Measurements from ENCODE around the gene SHCBP1.

SHCBP1 gene

GRCh38 chr16:46621934-46622676, 926 bp upstream of the SHCBP1 start:
- H3K9ac ChIP-seq (ENCODE audit: insufficient read length): no peak overlapping the region
- H3K36me3 ChIP-seq (ENCODE audit: insufficient read depth, low read length): no peaks in the 10 kb centered on the region; the same call in 1 of the 2 replicates
- no peak for DNase-seq (ENCODE audit: low read depth, low spot score)
- TF ChIP-seq EZH2 (IDR thresholded peaks at IDR 0.05): no peak
- TF ChIP-seq POLR2AphosphoS5 (IDR thresholded peaks at IDR 0.05; ENCODE audit: borderline replicate concordance, low read depth, low read length): no peak
- TF ChIP-seq FOXP2 (optimal IDR thresholded peaks at IDR 0.05; ENCODE audit: control extremely low read depth, extremely low read length, insufficient read depth): no peak
- no peak overlapping the region for H3K4me3 ChIP-seq
- no peak overlapping the region for H3K27ac ChIP-seq
- H3K9me3 ChIP-seq (ENCODE audit: low read depth, low read length): no peaks in the 10 kb centered on the region

- H3K27ac ChIP-seq: no peak overlapping the region
- no peak for DNase-seq (ENCODE audit: low read depth, low spot score)
- TF ChIP-seq EZH2 (IDR thresholded peaks at IDR 0.05): no peak
- TF ChIP-seq FOXP2 (optimal IDR thresholded peaks at IDR 0.05; ENCODE audit: control extremely low read depth, extremely low read length, insufficient read depth): no peak
- no peak for TF ChIP-seq POLR2AphosphoS5 (IDR thresholded peaks at IDR 0.05; ENCODE audit: borderline replicate concordance, low read depth, low read length)
- H3K9ac ChIP-seq (ENCODE audit: insufficient read length): peak overlapping the region; percentile 75
- H3K9me3 ChIP-seq (ENCODE audit: low read depth, low read length): no peaks in the 10 kb centered on the region
- H3K36me3 ChIP-seq (ENCODE audit: insufficient read depth, low read length): peaks cover 12% of the 10 kb centered on the region; the same call in 1 of the 2 replicates
- peak overlapping the region; percentile 80 for H3K4me3 ChIP-seq
Measured at GRCh38 chr16:46620266-46621005, 743 bp downstream of the SHCBP1 start.

GRCh38 chr16:46618516-46618915, 2.7 kb downstream of the SHCBP1 start:
- no peak overlapping the region for H3K27ac ChIP-seq
- H3K4me3 ChIP-seq: no peak overlapping the region
- peaks cover 12% of the 10 kb centered on the region; the same call in 1 of the 2 replicates for H3K36me3 ChIP-seq (ENCODE audit: insufficient read depth, low read length)
- no peak for TF ChIP-seq POLR2AphosphoS5 (IDR thresholded peaks at IDR 0.05; ENCODE audit: borderline replicate concordance, low read depth, low read length)
- TF ChIP-seq FOXP2 (optimal IDR thresholded peaks at IDR 0.05; ENCODE audit: control extremely low read depth, extremely low read length, insufficient read depth): no peak
- no peak for TF ChIP-seq EZH2 (IDR thresholded peaks at IDR 0.05)
- H3K9me3 ChIP-seq (ENCODE audit: low read depth, low read length): no peaks in the 10 kb centered on the region
- DNase-seq (ENCODE audit: low read depth, low spot score): no peak
- no peak overlapping the region for H3K9ac ChIP-seq (ENCODE audit: insufficient read length)

GRCh38 chr16:46614006-46614405, 7.2 kb downstream of the SHCBP1 start:
- Histone ChIP-seq H3K4me3 (no peak overlapping the region), H3K9ac (ENCODE audit: insufficient read length) (no peak overlapping the region), H3K9me3 (ENCODE audit: low read depth, low read length) (no peaks in the 10 kb centered on the region), H3K36me3 (ENCODE audit: insufficient read depth, low read length) (peaks cover 12% of the 10 kb centered on the region; the same call in 1 of the 2 replicates), H3K27ac (no peak overlapping the region)
- TF ChIP-seq FOXP2 (optimal IDR thresholded peaks at IDR 0.05; ENCODE audit: control extremely low read depth, extremely low read length, insufficient read depth) (no peak), EZH2 (IDR thresholded peaks at IDR 0.05) (no peak), POLR2AphosphoS5 (IDR thresholded peaks at IDR 0.05; ENCODE audit: borderline replicate concordance, low read depth, low read length) (no peak)
- no peak for DNase-seq (ENCODE audit: low read depth, low spot score)

GRCh38 chr16:46613352-46613751, 7.8 kb downstream of the SHCBP1 start:
- H3K27ac ChIP-seq: no peak overlapping the region
- no peaks in the 10 kb centered on the region for H3K9me3 ChIP-seq (ENCODE audit: low read depth, low read length)
- no peak for DNase-seq (ENCODE audit: low read depth, low spot score)
- H3K4me3 ChIP-seq: no peak overlapping the region
- no peak overlapping the region for H3K9ac ChIP-seq (ENCODE audit: insufficient read length)
- H3K36me3 ChIP-seq (ENCODE audit: insufficient read depth, low read length): peaks cover 12% of the 10 kb centered on the region; the same call in 1 of the 2 replicates
- TF ChIP-seq POLR2AphosphoS5 (IDR thresholded peaks at IDR 0.05; ENCODE audit: borderline replicate concordance, low read depth, low read length) (no peak), EZH2 (IDR thresholded peaks at IDR 0.05) (no peak), FOXP2 (optimal IDR thresholded peaks at IDR 0.05; ENCODE audit: control extremely low read depth, extremely low read length, insufficient read depth) (no peak)

- no peak overlapping the region for H3K9ac ChIP-seq (ENCODE audit: insufficient read length)
- no peaks in the 10 kb centered on the region for H3K9me3 ChIP-seq (ENCODE audit: low read depth, low read length)
- no peak for DNase-seq (ENCODE audit: low read depth, low spot score)
- TF ChIP-seq EZH2 (IDR thresholded peaks at IDR 0.05) (no peak), FOXP2 (optimal IDR thresholded peaks at IDR 0.05; ENCODE audit: control extremely low read depth, extremely low read length, insufficient read depth) (no peak), POLR2AphosphoS5 (IDR thresholded peaks at IDR 0.05; ENCODE audit: borderline replicate concordance, low read depth, low read length) (no peak)
- H3K36me3 ChIP-seq (ENCODE audit: insufficient read depth, low read length): peaks cover 12% of the 10 kb centered on the region; the same call in 1 of the 2 replicates
- H3K4me3 ChIP-seq: no peak overlapping the region
- H3K27ac ChIP-seq: no peak overlapping the region
Measured at GRCh38 chr16:46612121-46612520, 9.1 kb downstream of the SHCBP1 start.

- no peak for DNase-seq (ENCODE audit: low read depth, low spot score)
Measured at GRCh38 chr16:46607529-46607928, 13.7 kb downstream of the SHCBP1 start.

GRCh38 chr16:46606231-46606630, 14.9 kb downstream of the SHCBP1 start:
- no peak for TF ChIP-seq POLR2AphosphoS5 (IDR thresholded peaks at IDR 0.05; ENCODE audit: borderline replicate concordance, low read depth, low read length)
- no peak for TF ChIP-seq EZH2 (IDR thresholded peaks at IDR 0.05)
- no peak for TF ChIP-seq FOXP2 (optimal IDR thresholded peaks at IDR 0.05; ENCODE audit: control extremely low read depth, extremely low read length, insufficient read depth)
- no peaks in the 10 kb centered on the region for H3K9me3 ChIP-seq (ENCODE audit: low read depth, low read length)
- DNase-seq (ENCODE audit: low read depth, low spot score): no peak
- H3K9ac ChIP-seq (ENCODE audit: insufficient read length): no peak overlapping the region
- H3K4me3 ChIP-seq: no peak overlapping the region
- no peak overlapping the region for H3K27ac ChIP-seq
- H3K36me3 ChIP-seq (ENCODE audit: insufficient read depth, low read length): peaks cover 8% of the 10 kb centered on the region; the same call in 1 of the 2 replicates

More at GRCh38 chr16:46607529-46607928, 13.7 kb downstream of the SHCBP1 start:
- peaks cover 8% of the 10 kb centered on the region; the same call in 1 of the 2 replicates for H3K36me3 ChIP-seq (ENCODE audit: insufficient read depth, low read length)
- H3K27ac ChIP-seq: no peak overlapping the region
- TF ChIP-seq POLR2AphosphoS5 (IDR thresholded peaks at IDR 0.05; ENCODE audit: borderline replicate concordance, low read depth, low read length): no peak
- no peak for TF ChIP-seq EZH2 (IDR thresholded peaks at IDR 0.05)
- TF ChIP-seq FOXP2 (optimal IDR thresholded peaks at IDR 0.05; ENCODE audit: control extremely low read depth, extremely low read length, insufficient read depth): no peak
- no peak overlapping the region for H3K9ac ChIP-seq (ENCODE audit: insufficient read length)
- H3K9me3 ChIP-seq (ENCODE audit: low read depth, low read length): no peaks in the 10 kb centered on the region
- H3K4me3 ChIP-seq: no peak overlapping the region
